Skeletal muscle tissue (tissue), 4 donors: ENCODE results near the gene KXD1. TPM values are rescaled to one million over a fixed set of nuclear protein-coding genes. Genes with fewer than 3 reads are reported as not detected.

Experiments
- H3K27ac ChIP-seq: one replicate; pipeline ENCODE4 v1.7.0; 2013; ENCODE audit warnings: mild to moderate bottlenecking, low read depth, low read length, inconsistent platforms
- H3K27me3 ChIP-seq, 3 donors: one replicate each; pipeline ENCODE4 v1.7.0; 2013; ENCODE audit warnings: low read length in 3 of 3; ENCODE audit not compliant: control insufficient read depth in 3 of 3, insufficient read depth in 3 of 3
- H3K36me3 ChIP-seq, 3 donors: one replicate each; pipeline ENCODE4 v1.7.0; 2013; ENCODE audit warnings: low read length in 3 of 3; ENCODE audit not compliant: control insufficient read depth in 3 of 3, insufficient read depth in 3 of 3
- H3K4me1 ChIP-seq, 3 donors: one replicate each; pipeline ENCODE4 v1.7.0; 2013; ENCODE audit warnings: low read length in 3 of 3, mild to moderate bottlenecking in 3 of 3; ENCODE audit not compliant: control insufficient read depth in 3 of 3, insufficient read depth in 3 of 3
- H3K4me3 ChIP-seq, 3 donors: one replicate each; pipeline ENCODE4 v1.7.0; 2013; ENCODE audit warnings: low read length in 3 of 3
- H3K9ac ChIP-seq, 3 donors: one replicate each; pipeline ENCODE4 v1.7.0; 2013; ENCODE audit warnings: low read length in 3 of 3, mild to moderate bottlenecking in 3 of 3, moderate library complexity in 2 of 3, low read depth in 1 of 3
- H3K9me3 ChIP-seq, 3 donors: one replicate each; pipeline ENCODE4 v1.7.0; 2013; ENCODE audit warnings: low read length in 3 of 3; ENCODE audit not compliant: control insufficient read depth in 3 of 3
- total RNA-seq: library from RNA; depleted of rRNA; stranded (reverse); fragments of >200 nt; gene quantifications from one replicate; pipeline ENCODE4 v1.2.3, GENCODE V29; 2014
- donor health status: Osteomylitis.

KXD1 gene
- total RNA-seq, 1 donor from 2014 or later = 36.0 TPM

GRCh38 chr19:18606281-18607225 lies 48.9 kb downstream of the KXD1 start, which contains the start of gene CRLF1:
Gene CRLF1, minus strand, starts transcription at chr19:18606799. Its CDS starts 143 bp downstream, at chr19:18606656.
- Histone ChIP-seq H3K4me1 (peaks cover 7 to 22% (median 8%) of the 10 kb centered on the region in 3 donors), H3K36me3 (no peaks in the 10 kb centered on the region), H3K9me3 (no peaks in the 10 kb centered on the region), H3K4me3 (peak within 1 kb of the TSS in 2 of 3 donors; percentile 20 to 35), H3K9ac (peak within 1 kb of the TSS in 2 of 3 donors; percentile 8 to 23), H3K27ac (no peak within 1 kb of the TSS), H3K27me3 (peaks cover 55 to 68% (median 65%) of the 10 kb centered on the region in 3 donors)

GRCh38 chr19:18607226-18608101 lies 49.8 kb downstream of the KXD1 start:
- Histone ChIP-seq H3K27me3 (peaks cover 61 to 76% (median 74%) of the 10 kb centered on the region in 3 donors), H3K27ac (no peak overlapping the region), H3K4me3 (peak overlapping the region in 1 of 3 donors; percentile 29), H3K4me1 (peaks cover 15 to 31% (median 16%) of the 10 kb centered on the region in 3 donors), H3K9ac (peak overlapping the region in 1 of 3 donors; percentile 23), H3K9me3 (no peaks in the 10 kb centered on the region), H3K36me3 (no peaks in the 10 kb centered on the region)

DNA sequence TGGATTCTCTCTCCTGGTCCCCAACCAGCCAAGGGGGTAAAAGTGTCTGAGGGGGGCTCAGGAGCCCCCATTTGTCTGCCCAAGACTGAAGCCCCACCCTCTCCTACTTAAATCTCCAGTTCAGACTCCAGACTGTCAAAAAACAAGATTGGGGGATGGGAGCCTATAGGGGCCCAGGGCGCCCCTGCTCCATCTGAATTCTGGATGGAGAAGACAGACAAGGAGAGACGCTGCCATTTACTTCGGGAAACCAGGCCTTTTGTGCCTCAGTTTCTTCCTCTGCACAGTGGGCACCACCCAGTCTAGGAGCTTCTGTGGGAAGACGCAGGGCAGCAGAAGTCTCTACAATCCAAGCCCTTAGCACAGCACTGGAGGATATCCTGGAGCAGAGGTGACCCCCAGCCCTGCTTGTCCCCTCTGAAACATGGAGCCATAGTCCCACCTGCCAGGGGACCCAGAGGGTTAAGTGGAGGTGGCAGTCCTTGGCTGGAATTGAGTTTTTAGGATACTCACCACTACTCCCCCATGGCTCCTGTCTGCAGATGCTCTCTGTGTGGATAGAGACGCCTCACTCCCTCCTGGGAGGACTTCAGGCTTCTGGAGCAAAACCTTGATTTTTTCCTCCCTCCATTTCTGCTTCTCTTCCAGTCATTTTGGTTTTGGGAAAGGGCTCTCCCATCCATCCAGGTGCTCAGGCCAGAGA lies 50.6 kb downstream of the KXD1 start:
- Histone ChIP-seq H3K9me3 (no peaks in the 10 kb centered on the region), H3K27ac (no peak overlapping the region), H3K27me3 (peaks cover 62 to 83% (median 81%) of the 10 kb centered on the region in 3 donors), H3K9ac (no peak overlapping the region), H3K36me3 (no peaks in the 10 kb centered on the region), H3K4me1 (peaks cover 16 to 36% (median 21%) of the 10 kb centered on the region in 3 donors), H3K4me3 (no peak overlapping the region)

- Histone ChIP-seq H3K27me3 (peaks cover 62 to 84% (median 82%) of the 10 kb centered on the region in 3 donors), H3K36me3 (no peaks in the 10 kb centered on the region), H3K4me1 (peaks cover 12 to 36% (median 21%) of the 10 kb centered on the region in 3 donors), H3K27ac (no peak overlapping the region), H3K9ac (no peak overlapping the region), H3K9me3 (no peaks in the 10 kb centered on the region), H3K4me3 (no peak overlapping the region)
Measured at GRCh38 chr19:18608805-18609716, 51.4 kb downstream of the KXD1 start.

GRCh38 chr19:18609717-18610051 lies 52.0 kb downstream of the KXD1 start:
- H3K36me3 ChIP-seq = no peaks in the 10 kb centered on the region
- peaks cover 67 to 84% (median 81%) of the 10 kb centered on the region in 3 donors for H3K27me3 ChIP-seq
- no peaks in the 10 kb centered on the region for H3K9me3 ChIP-seq
- H3K4me1 ChIP-seq = peaks cover 12 to 31% (median 21%) of the 10 kb centered on the region in 3 donors
- H3K9ac ChIP-seq = no peak overlapping the region
- no peak overlapping the region for H3K27ac ChIP-seq
- no peak overlapping the region for H3K4me3 ChIP-seq

DNA sequence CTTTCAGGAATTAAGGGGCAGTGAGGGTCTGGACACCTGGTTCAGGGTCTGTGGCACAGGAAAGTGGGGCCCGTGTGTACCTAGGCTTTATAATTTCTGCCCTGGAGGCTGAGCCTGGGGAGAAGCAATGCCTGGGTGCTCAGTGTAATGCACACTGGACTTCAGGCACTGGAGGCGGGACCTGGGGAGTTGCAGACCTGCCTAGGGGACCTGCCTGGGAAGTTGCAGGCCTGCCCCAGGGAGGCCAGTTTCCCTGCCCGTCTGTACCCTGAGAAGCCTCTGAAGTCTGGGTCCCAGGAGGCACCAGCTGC lies 52.5 kb downstream of the KXD1 start:
- no peaks in the 10 kb centered on the region for H3K36me3 ChIP-seq
- H3K9ac ChIP-seq = no peak overlapping the region
- H3K27me3 ChIP-seq = peaks cover 72 to 81% (median 76%) of the 10 kb centered on the region in 3 donors
- no peaks in the 10 kb centered on the region for H3K9me3 ChIP-seq
- no peak overlapping the region for H3K27ac ChIP-seq
- H3K4me1 ChIP-seq = peaks cover 12 to 31% (median 21%) of the 10 kb centered on the region in 3 donors
- H3K4me3 ChIP-seq = no peak overlapping the region

DNA sequence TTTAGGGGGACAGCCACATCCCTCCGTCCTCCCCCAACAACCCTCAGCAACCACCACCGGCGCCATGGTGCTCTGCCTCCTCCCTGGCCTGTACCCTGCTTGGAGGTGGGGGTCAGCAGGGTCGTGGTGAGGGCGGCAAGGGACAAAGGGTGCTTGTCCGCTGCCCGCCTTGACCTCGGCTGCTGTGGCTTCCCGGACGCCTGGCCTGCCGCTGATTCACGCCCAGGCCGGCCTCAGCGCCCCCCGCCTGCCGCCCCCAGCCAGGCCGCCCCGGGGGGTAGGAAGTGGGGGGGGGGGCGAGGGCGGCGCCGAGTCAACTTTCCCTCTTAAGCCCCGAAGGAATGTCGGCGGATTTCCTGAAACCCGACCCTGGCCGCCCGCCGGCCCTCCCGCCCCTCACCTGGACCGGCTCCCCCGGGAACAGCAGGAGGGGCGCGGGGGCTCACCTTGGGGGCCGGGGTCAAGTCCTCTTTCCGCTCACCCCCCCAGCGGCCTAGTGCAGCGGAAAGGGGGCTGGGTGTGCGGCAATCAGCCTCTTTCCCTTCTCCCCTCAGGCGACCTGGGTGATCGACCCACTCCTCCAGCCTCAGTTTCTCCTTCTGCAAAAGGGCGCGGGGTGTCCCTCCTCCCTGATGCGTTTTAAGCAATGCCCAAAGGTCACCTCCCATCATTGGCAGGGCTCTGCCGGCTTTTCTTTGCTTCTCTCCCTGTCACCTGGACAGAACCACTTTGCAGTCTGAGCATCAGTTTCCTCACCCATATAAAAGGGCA lies 53.1 kb downstream of the KXD1 start:
- peaks cover 12 to 28% (median 21%) of the 10 kb centered on the region in 3 donors for H3K4me1 ChIP-seq
- no peaks in the 10 kb centered on the region for H3K36me3 ChIP-seq
- H3K27ac ChIP-seq = no peak overlapping the region
- H3K4me3 ChIP-seq = no peak overlapping the region
- H3K27me3 ChIP-seq = peaks cover 69 to 78% (median 74%) of the 10 kb centered on the region in 3 donors
- no peaks in the 10 kb centered on the region for H3K9me3 ChIP-seq
- H3K9ac ChIP-seq = peak overlapping the region in 1 of 3 donors; percentile 25

GRCh38 chr19:18611327-18612050 lies 53.8 kb downstream of the KXD1 start:
- H3K9me3 ChIP-seq = no peaks in the 10 kb centered on the region
- H3K27ac ChIP-seq = no peak overlapping the region
- peak overlapping the region in 1 of 3 donors; percentile 25 for H3K9ac ChIP-seq
- no peak overlapping the region for H3K4me3 ChIP-seq
- H3K4me1 ChIP-seq = peaks cover 12 to 28% (median 21%) of the 10 kb centered on the region in 3 donors
- H3K27me3 ChIP-seq = peaks cover 69 to 73% (median 69%) of the 10 kb centered on the region in 3 donors
- no peaks in the 10 kb centered on the region for H3K36me3 ChIP-seq
